Osteocyte (in vitro differentiated cells): ENCODE results near the gene AP1S2. TPM values are rescaled to one million over a fixed set of nuclear protein-coding genes. Genes with fewer than 3 reads are reported as not detected.
A peak's percentile ranks its signal among the peaks of the same experiment; 100 is the strongest.

Experiments used
- DNase-seq: peaks from one replicate; pipeline ENCODE4 v3.0.0; 2021; ENCODE audit warnings: mixed read lengths; ENCODE audit not compliant: unreplicated experiment; ENCODE audit errors: extremely low spot score
- H3K27ac Mint-ChIP-seq: one replicate; pipeline ENCODE4 v1.8.0; 2021; ENCODE audit warnings: mild to moderate bottlenecking, mixed read lengths; ENCODE audit not compliant: unreplicated experiment
- H3K27me3 Mint-ChIP-seq: one replicate; pipeline ENCODE4 v1.8.0; 2021; ENCODE audit warnings: mixed read lengths; ENCODE audit not compliant: unreplicated experiment
- H3K36me3 Mint-ChIP-seq: one replicate; pipeline ENCODE4 v1.8.0; 2021; ENCODE audit warnings: mixed read lengths; ENCODE audit not compliant: unreplicated experiment
- H3K4me1 Mint-ChIP-seq: one replicate; pipeline ENCODE4 v1.8.0; 2021; ENCODE audit warnings: mixed read lengths; ENCODE audit not compliant: unreplicated experiment
- H3K4me3 Mint-ChIP-seq: one replicate; pipeline ENCODE4 v1.8.0; 2021; ENCODE audit warnings: mild to moderate bottlenecking, moderate library complexity, mixed read lengths; ENCODE audit not compliant: unreplicated experiment
- H3K9me3 Mint-ChIP-seq: one replicate; pipeline ENCODE4 v1.8.0; 2021; ENCODE audit warnings: mixed read lengths; ENCODE audit not compliant: unreplicated experiment
- CTCF ChIP-seq: fragments of 200-600 bp; sonication (generic); IDR thresholded peaks from 2 replicates; pipeline ENCODE4 v1.5.0; 2021; ENCODE audit warnings: antibody characterized with exemption, mild to moderate bottlenecking, moderate library complexity
- total RNA-seq: library from RNA; stranded (reverse); gene quantifications from 2 replicates; pipeline ENCODE4 v1.2.1, GENCODE V29; 2021

The AP1S2 gene
- total RNA-seq, 1 donor from 2014 or later: 92.6 TPM

DNA sequence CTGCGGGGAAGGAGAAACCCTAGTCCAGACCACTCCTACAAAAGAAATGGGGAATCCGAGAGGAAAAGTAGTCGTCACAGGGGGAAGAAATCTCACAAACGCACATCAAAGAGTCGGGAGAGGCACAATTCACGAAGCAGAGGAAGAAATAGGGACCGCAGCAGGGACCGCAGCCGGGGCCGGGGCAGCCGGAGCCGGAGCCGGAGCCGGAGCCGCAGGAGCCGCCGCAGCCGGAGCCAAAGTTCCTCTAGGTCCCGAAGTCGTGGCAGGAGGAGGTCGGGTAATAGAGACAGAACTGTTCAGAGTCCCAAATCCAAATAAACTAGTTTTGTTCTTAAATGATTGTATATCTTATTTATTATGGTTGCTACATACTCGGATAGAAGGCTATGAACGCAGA, 31.7 kb downstream of the AP1S2 start:
- no peak for TF ChIP-seq CTCF
- peak overlapping the region; percentile 50 for H3K27ac Mint-ChIP-seq
- H3K9me3 Mint-ChIP-seq: no peaks in the 10 kb centered on the region
- no peaks in the 10 kb centered on the region for H3K27me3 Mint-ChIP-seq
- no peaks in the 10 kb centered on the region for H3K4me1 Mint-ChIP-seq
- H3K36me3 Mint-ChIP-seq: peaks cover 50% of the 10 kb centered on the region
- no peak overlapping the region for H3K4me3 Mint-ChIP-seq
- no peak for DNase-seq

DNA sequence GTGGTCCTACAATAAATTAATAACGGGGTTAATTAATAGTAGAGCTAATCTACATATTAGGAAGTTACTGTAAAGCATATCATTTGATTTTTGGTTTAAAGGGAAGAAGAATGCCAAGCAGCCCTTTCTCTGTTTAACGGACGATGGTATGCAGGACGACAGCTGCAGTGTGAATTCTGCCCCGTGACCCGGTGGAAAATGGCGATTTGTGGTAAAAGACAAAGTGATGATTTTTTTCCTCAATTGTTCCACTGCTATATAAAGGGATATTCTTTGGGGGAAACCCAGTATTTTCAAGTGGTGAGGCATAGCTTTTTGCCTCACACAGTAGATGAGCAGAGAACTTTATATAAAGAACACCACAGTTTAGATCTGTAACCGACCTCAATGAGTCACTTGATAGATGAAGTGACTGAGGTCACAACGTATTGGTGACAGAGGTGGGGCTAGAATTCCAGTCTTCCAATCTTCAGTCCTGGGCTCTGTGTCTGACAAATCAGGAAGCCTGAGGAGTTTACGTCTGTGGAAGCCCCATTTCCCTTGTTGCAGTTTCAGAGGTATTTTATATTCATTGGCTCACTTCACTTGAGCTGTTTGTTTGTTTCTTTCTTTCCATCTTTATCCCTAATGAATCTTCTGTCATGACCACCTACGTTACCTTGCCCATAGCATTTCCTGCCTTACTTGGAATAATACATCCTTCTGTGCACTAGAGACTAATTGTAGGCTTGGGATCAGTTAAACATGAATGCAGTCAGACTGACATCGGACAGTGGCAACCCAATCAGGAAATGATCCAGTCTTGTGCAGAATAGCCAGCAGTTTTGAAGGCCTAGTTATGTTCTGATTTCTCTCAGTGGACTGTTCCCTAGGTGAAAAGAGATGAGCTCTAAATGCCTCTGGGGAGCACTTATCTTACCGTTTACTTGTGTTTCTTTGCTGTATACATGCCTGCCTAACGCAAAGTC, 34.2 kb downstream of the AP1S2 start:
- no peak for DNase-seq
- H3K27ac Mint-ChIP-seq: no peak overlapping the region
- no peak overlapping the region for H3K4me3 Mint-ChIP-seq
- H3K9me3 Mint-ChIP-seq: no peaks in the 10 kb centered on the region
- TF ChIP-seq CTCF: no peak
- peaks cover 46% of the 10 kb centered on the region for H3K36me3 Mint-ChIP-seq
- no peaks in the 10 kb centered on the region for H3K4me1 Mint-ChIP-seq
- H3K27me3 Mint-ChIP-seq: no peaks in the 10 kb centered on the region

DNA sequence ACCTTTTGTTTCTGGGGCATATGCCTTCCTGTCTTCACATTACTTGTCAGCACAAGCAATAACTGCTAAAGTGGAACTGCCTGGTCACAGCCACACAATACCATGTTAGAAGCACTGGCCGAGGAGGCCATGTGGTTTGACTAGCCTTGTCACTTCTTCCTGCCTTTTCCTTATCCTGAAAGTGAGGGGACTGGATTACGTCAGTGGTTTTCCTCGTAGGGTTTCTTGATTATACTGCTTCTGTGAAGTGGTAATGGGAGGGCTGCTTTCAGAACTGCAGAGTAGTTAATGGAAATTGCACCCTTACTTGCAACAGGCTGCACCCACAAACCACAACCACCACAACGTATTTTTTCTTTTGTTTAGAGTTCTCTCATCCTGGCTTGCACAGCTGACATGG, 37.7 kb downstream of the AP1S2 start:
- no peak for TF ChIP-seq CTCF
- no peaks in the 10 kb centered on the region for H3K4me1 Mint-ChIP-seq
- no peaks in the 10 kb centered on the region for H3K27me3 Mint-ChIP-seq
- no peaks in the 10 kb centered on the region for H3K9me3 Mint-ChIP-seq
- no peak overlapping the region for H3K27ac Mint-ChIP-seq
- peaks cover 47% of the 10 kb centered on the region for H3K36me3 Mint-ChIP-seq
- no peak overlapping the region for H3K4me3 Mint-ChIP-seq
- no peak for DNase-seq

- Mint-ChIP-seq H3K27ac (no peak overlapping the region), H3K36me3 (peaks cover 45% of the 10 kb centered on the region), H3K27me3 (no peaks in the 10 kb centered on the region), H3K4me3 (no peak overlapping the region), H3K9me3 (no peaks in the 10 kb centered on the region), H3K4me1 (no peaks in the 10 kb centered on the region)
- no peak for DNase-seq
- no peak for TF ChIP-seq CTCF
Observed at GRCh38 chrX:15816438-15816809, 38.2 kb downstream of the AP1S2 start.

GRCh38 chrX:15815779-15816437, 38.7 kb downstream of the AP1S2 start:
- H3K4me1 Mint-ChIP-seq: no peaks in the 10 kb centered on the region
- TF ChIP-seq CTCF: peak; percentile 47

More at GRCh38 chrX:15815779-15816437, 38.7 kb downstream of the AP1S2 start:
- H3K36me3 Mint-ChIP-seq: peaks cover 43% of the 10 kb centered on the region
- DNase-seq: no peak
- H3K27me3 Mint-ChIP-seq: no peaks in the 10 kb centered on the region
- H3K4me3 Mint-ChIP-seq: no peak overlapping the region
- no peaks in the 10 kb centered on the region for H3K9me3 Mint-ChIP-seq
- no peak overlapping the region for H3K27ac Mint-ChIP-seq
